PC-3 (cell line): Measurements from ENCODE around the gene RMND1.

Source experiments
- EZH2 ChIP-seq: fragments of 300-600 bp; sonication (generic); IDR thresholded peaks from one replicate; pipeline ENCODE4 v1.6.1; 2017; ENCODE audit warnings: antibody characterized with exemption, mild to moderate bottlenecking, low read length; ENCODE audit not compliant: unreplicated experiment
- EZH2phosphoT487 ChIP-seq: fragments of 300-600 bp; sonication (generic); IDR thresholded peaks from 2 replicates; pipeline ENCODE4 v1.6.1; 2018; ENCODE audit warnings: mild to moderate bottlenecking, antibody characterized with exemption, low read length, borderline replicate concordance
- TF ChIP-seq, protein P1 (sequence below): fragments of 300-600 bp; sonication (generic); conservative IDR thresholded peaks from 2 replicates; pipeline ENCODE4 v1.5.1; 2017; ENCODE audit warnings: antibody characterized with exemption, low read depth, mild to moderate bottlenecking, low read length

DNA sequence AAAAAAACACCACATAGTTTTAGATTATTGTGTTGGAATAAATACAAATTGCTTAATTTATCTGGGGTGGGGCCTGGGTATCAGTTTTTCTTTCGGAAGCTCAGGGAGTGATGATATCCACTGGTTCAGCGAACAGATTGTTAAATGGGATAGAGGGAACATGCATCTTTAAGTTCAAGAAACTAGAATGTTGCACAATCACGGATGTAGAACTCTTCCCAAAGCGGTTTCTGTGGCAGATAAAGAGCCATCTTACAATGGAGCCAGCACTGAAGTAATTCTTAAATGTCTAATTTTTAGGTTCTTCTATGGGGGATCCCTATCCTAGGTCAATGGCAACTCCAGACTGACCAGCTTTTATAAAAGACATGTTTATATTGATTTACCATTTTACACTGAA, 9.7 kb upstream of the RMND1 start:
- TF ChIP-seq, protein P1, sequence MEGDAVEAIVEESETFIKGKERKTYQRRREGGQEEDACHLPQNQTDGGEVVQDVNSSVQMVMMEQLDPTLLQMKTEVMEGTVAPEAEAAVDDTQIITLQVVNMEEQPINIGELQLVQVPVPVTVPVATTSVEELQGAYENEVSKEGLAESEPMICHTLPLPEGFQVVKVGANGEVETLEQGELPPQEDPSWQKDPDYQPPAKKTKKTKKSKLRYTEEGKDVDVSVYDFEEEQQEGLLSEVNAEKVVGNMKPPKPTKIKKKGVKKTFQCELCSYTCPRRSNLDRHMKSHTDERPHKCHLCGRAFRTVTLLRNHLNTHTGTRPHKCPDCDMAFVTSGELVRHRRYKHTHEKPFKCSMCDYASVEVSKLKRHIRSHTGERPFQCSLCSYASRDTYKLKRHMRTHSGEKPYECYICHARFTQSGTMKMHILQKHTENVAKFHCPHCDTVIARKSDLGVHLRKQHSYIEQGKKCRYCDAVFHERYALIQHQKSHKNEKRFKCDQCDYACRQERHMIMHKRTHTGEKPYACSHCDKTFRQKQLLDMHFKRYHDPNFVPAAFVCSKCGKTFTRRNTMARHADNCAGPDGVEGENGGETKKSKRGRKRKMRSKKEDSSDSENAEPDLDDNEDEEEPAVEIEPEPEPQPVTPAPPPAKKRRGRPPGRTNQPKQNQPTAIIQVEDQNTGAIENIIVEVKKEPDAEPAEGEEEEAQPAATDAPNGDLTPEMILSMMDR = no peak
- TF ChIP-seq EZH2 (no peak), EZH2phosphoT487 (no peak)
